Testis (tissue), 3 donors: Measurements from ENCODE around the gene TRIO. TPM values are rescaled to one million over a fixed set of nuclear protein-coding genes. Genes with fewer than 3 reads are reported as not detected.
"Not testable (repeated sequence)": the region's sequence is repeated elsewhere in the genome, so short reads cannot be mapped to it uniquely, and the experiment has no call there.

Experiments used
- DNase-seq: peaks from one replicate; pipeline ENCODE4 v3.0.0-alpha.2; 2019
- H3K27ac ChIP-seq, 2 donors: fragments of 200-600 bp; sonication (generic); one replicate each; pipeline ENCODE4 v1.5.1; 2019
- H3K27me3 ChIP-seq: fragments of 200-600 bp; sonication (generic); one replicate; pipeline ENCODE4 v1.5.1; 2019
- H3K36me3 ChIP-seq: fragments of 200-600 bp; sonication (generic); one replicate; pipeline ENCODE4 v1.5.1; 2017; ENCODE audit warnings: low read depth; ENCODE audit errors: missing control alignments
- H3K4me1 ChIP-seq: fragments of 200-600 bp; sonication (generic); one replicate; pipeline ENCODE4 v1.5.1; 2019
- H3K4me3 ChIP-seq, 2 donors: fragments of 200-600 bp; sonication (generic); one replicate each; pipeline ENCODE4 v1.5.1; 2017 to 2019
- H3K9me3 ChIP-seq: fragments of 200-600 bp; sonication (generic); one replicate; pipeline ENCODE4 v1.5.1; 2017
- CTCF ChIP-seq, 3 experiments: fragments of 450-650 bp in 2 of 3; fragments of 200-600 bp in 1 of 3; sonication (generic) in 1 of 3; IDR thresholded peaks; one replicate each; pipeline ENCODE4 v1.5.1; 2016 to 2019; ENCODE audit warnings: antibody characterized with exemption in 3 of 3, mild to moderate bottlenecking in 2 of 3, moderate library complexity in 1 of 3
- POLR2A ChIP-seq: fragments of 450-650 bp; IDR thresholded peaks from one replicate; pipeline ENCODE4 v1.6.1; 2017; ENCODE audit warnings: antibody characterized with exemption, mild to moderate bottlenecking, moderate library complexity
- WGBS, 2 donors: methylation state at CpG; one replicate each; pipeline ENCODE4 v1.1.5; 2018; 5-methylcytosine and 5-hydroxymethylcytosine counted together
- intact Hi-C: fragments of 100-400 bp; cut with DNase I; formaldehyde crosslinking; loops from one replicate; pipeline ENCODE4 v1.15.1; 2023; ENCODE audit warnings: low total_unique reads
- polyA plus RNA-seq: library from polyadenylated mRNA; stranded (reverse); fragments of 350-450 nt; fragmentation: Illumina TruSeq; extraction: RNeasy Lipid Tissue Mini Kit (QIAGEN cat#74804); gene quantifications from one replicate; pipeline ENCODE4 v1.2.3, GENCODE V29; 2014; ENCODE audit warnings: low read depth, low replicate concordance; ENCODE audit not compliant: insufficient read depth
- total RNA-seq, 2 donors: library from RNA; depleted of rRNA; stranded (reverse); fragments of >200 nt; gene quantifications; one replicate each; pipeline ENCODE4 v1.2.3, GENCODE V29; 2016

The TRIO gene
- total and polyA plus RNA-seq, 3 donors from 2014 or later: 47.2 to 295 (median 249) TPM

GRCh38 chr5:14386884-14387624 is 243.9 kb downstream of the TRIO start:
- intact Hi-C loops: no loop called here
- H3K36me3 ChIP-seq: no peaks in the 10 kb centered on the region
- H3K4me3 ChIP-seq: no peak overlapping the region
- H3K27ac ChIP-seq: peak overlapping the region; percentile 1 to 59
- no peaks in the 10 kb centered on the region for H3K9me3 ChIP-seq
- H3K27me3 ChIP-seq: no peaks in the 10 kb centered on the region
- 73 to 78% methylated on average over 16 of the region's 16 CpGs for WGBS, 2 donors
- no peak for DNase-seq
- peaks cover 5% of the 10 kb centered on the region for H3K4me1 ChIP-seq
- TF ChIP-seq POLR2A: no peak

GRCh38 chr5:14388741-14389140 is 245.6 kb downstream of the TRIO start:
- Histone ChIP-seq H3K4me3 (no peak overlapping the region), H3K36me3 (no peaks in the 10 kb centered on the region), H3K9me3 (no peaks in the 10 kb centered on the region), H3K4me1 (peaks cover 5% of the 10 kb centered on the region), H3K27me3 (no peaks in the 10 kb centered on the region), H3K27ac (no peak overlapping the region)
- no peak for TF ChIP-seq CTCF (IDR thresholded peaks at IDR 0.05)
- no peak for TF ChIP-seq POLR2A
- 89 to 94% methylated on average over 1 of the region's 1 CpG for WGBS, 2 donors
- intact Hi-C loops: no loop called here
- DNase-seq: no peak

GRCh38 chr5:14392552-14392951 is 249.4 kb downstream of the TRIO start:
- DNase-seq, H3K9me3 ChIP-seq, H3K27me3 ChIP-seq, intact Hi-C loops, H3K4me1 ChIP-seq, H3K36me3 ChIP-seq, H3K27ac ChIP-seq, H3K4me3 ChIP-seq: not testable (repeated sequence)
- WGBS, 2 donors: 92% methylated on average over 10 of the region's 10 CpGs

GRCh38 chr5:14394365-14394764 is 251.2 kb downstream of the TRIO start:
- Histone ChIP-seq H3K27ac (no peak overlapping the region), H3K36me3 (no peaks in the 10 kb centered on the region), H3K27me3 (no peaks in the 10 kb centered on the region), H3K4me1 (no peaks in the 10 kb centered on the region), H3K4me3 (no peak overlapping the region), H3K9me3 (no peaks in the 10 kb centered on the region)
- intact Hi-C loops: no loop called here
- 91 to 95% methylated on average over 6 to 7 of the region's 7 CpGs for WGBS, 2 donors
- no peak for DNase-seq
- TF ChIP-seq CTCF (IDR thresholded peaks at IDR 0.05) (no peak), POLR2A (no peak)

- 93 to 100% methylated on average over 1 of the region's 1 CpG for WGBS, 2 donors
- Histone ChIP-seq H3K4me1 (no peaks in the 10 kb centered on the region), H3K36me3 (no peaks in the 10 kb centered on the region), H3K27ac (no peak overlapping the region), H3K4me3 (no peak overlapping the region), H3K27me3 (no peaks in the 10 kb centered on the region), H3K9me3 (no peaks in the 10 kb centered on the region)
- TF ChIP-seq POLR2A: no peak
- no peak for TF ChIP-seq CTCF (IDR thresholded peaks at IDR 0.05)
- no peak for DNase-seq
- intact Hi-C loops: no loop called here
Observed at GRCh38 chr5:14395411-14395810, 252.3 kb downstream of the TRIO start.

GRCh38 chr5:14396066-14396465 is 252.9 kb downstream of the TRIO start:
- DNase-seq: no peak
- Histone ChIP-seq H3K4me3 (no peak overlapping the region), H3K27me3 (no peaks in the 10 kb centered on the region), H3K36me3 (no peaks in the 10 kb centered on the region), H3K27ac (no peak overlapping the region), H3K9me3 (no peaks in the 10 kb centered on the region), H3K4me1 (no peaks in the 10 kb centered on the region)
- intact Hi-C loops: no loop called here
- TF ChIP-seq POLR2A (no peak), CTCF (IDR thresholded peaks at IDR 0.05) (no peak)
- 82 to 90% methylated on average over 6 to 7 of the region's 7 CpGs for WGBS, 2 donors
